GM12865 (cell line): ENCODE results near the gene REC8.
A peak's percentile ranks its signal among the peaks of the same experiment; 100 is the strongest.

ENCODE experiments used
- DNase-seq: peaks from one replicate; pipeline ENCODE4 v3.0.0; 2010; ENCODE audit warnings: low read depth
- H3K4me3 ChIP-seq: 2 replicates; pipeline ENCODE4 v1.5.1; 2011; ENCODE audit warnings: mild to moderate bottlenecking, low read depth, low read length, control low read depth
- TF ChIP-seq, protein P1 (sequence below): IDR thresholded peaks from 2 replicates; pipeline ENCODE4 v1.5.1; 2011; ENCODE audit warnings: low read length, control low read depth, low read depth, inconsistent platforms; ENCODE audit not compliant: insufficient read depth; ENCODE audit errors: missing control alignments

Gene REC8

DNA sequence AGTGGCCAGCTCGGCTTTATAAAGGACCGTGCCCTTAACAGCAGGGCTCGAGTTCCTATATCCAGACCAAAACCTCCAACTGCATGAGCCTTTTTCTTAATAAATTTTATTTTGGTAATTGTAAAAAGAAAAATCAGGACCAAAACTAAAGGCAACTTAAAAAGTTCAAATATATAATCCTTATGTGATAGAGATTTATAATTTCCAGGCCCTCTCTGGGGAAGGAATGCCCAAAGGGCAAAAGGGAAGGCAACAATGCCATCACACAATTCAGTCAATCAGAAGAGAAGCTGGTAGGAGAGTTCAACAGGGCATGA is 17.1 kb downstream of the REC8 start:
- no peak for DNase-seq
- TF ChIP-seq, protein P1, sequence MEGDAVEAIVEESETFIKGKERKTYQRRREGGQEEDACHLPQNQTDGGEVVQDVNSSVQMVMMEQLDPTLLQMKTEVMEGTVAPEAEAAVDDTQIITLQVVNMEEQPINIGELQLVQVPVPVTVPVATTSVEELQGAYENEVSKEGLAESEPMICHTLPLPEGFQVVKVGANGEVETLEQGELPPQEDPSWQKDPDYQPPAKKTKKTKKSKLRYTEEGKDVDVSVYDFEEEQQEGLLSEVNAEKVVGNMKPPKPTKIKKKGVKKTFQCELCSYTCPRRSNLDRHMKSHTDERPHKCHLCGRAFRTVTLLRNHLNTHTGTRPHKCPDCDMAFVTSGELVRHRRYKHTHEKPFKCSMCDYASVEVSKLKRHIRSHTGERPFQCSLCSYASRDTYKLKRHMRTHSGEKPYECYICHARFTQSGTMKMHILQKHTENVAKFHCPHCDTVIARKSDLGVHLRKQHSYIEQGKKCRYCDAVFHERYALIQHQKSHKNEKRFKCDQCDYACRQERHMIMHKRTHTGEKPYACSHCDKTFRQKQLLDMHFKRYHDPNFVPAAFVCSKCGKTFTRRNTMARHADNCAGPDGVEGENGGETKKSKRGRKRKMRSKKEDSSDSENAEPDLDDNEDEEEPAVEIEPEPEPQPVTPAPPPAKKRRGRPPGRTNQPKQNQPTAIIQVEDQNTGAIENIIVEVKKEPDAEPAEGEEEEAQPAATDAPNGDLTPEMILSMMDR, result no peak
- H3K4me3 ChIP-seq, result peak overlapping the region; percentile 64

DNA sequence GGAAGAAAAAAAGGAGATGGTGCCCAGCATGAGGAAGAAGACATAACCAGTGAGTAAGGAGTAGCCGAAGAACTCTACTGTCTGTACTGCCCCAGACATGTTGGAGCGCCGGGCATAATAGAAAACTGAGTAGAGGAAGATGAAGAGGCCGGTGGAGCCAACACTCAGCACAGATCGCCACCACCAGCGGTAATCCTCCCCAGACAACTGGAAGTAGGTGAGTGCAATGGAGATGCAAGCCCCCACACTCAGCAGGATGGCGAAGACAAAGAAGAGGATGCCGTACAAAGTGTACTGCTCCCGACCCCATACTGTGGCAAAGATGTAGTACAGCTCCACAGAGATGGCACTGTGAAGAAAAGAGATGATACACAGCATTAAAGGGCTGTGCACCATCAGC is 17.6 kb downstream of the REC8 start:
- DNase-seq, result no peak
- no peak overlapping the region for H3K4me3 ChIP-seq
- TF ChIP-seq, protein P1, result no peak

DNA sequence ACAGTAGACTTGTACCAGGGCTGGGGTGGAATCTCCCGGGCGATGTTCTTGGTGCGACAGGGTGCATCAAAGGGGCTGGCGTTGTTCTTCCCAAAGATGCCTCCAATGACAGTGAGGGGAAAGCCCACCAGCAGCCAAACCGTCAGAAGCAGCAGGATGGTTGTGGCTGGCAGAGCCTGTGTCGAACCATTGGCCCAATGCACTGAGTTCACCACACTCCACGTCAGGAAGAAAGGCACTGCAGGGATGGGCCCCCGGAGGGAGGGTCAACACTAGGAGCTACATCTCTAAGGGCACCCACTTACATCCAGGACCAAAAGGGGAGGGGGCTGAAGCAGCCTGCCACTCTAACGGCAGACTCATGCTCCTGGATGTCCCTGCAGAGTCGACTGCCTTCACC is 18.5 kb downstream of the REC8 start:
- no peak overlapping the region for H3K4me3 ChIP-seq
- DNase-seq, result no peak
- TF ChIP-seq, protein P1, result no peak

DNA sequence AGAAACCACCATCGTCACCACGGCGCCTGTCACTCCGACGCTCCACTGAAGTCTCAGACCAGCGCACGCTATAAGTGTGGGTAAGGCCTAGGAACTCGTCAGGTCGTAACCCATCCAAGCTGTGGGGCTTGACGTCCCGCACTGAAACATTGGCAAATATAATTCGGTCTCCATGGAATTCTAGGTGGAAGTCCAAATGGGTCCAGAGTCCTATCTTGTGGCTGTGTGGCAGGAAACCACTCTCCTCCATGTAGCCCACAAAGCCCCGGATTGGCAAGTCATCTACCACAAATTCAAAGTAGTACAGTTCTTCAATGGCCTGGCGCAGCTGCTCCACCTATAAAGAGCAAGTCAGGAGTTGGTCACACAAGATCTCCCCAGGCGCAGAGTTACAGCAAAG is 21.1 kb downstream of the REC8 start:
- no peak for DNase-seq
- TF ChIP-seq, protein P1, result no peak

DNA sequence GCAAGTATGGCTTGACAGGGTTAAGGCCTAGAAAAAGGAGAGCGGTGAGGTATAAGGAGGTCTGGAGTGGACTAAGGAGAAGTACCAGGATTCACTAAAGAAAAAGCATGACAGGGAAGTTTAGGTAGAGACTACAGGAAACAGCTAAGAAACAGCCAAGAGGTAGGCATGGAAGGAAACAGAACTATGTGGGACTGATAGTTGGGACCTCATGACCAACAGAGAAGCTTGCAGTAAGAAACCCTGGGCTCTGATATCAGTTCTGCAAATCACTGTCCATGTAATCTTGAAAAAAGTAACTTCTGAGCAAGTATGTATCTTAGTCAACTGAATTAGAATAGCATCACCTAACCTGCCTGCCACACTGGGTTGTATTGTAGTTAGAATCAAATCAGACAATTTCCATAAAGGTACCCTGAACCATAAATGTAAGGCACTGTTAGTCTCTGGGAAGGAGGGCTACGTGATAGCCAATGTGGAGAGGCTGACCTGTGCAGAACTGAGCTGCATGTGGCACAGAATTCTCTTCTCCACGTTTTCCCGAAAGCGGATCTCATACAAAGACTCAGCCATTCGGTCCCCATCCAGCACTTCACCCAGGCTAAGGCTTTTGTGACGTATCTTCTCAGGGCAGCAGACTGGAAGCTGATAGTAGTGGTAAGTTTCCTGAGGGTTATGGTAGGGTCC is 22.4 kb downstream of the REC8 start:
- DNase-seq, result no peak
- peak overlapping the region; percentile 77 for H3K4me3 ChIP-seq
- TF ChIP-seq, protein P1, result no peak

More for the DNA sequence above, 21.1 kb downstream of the REC8 start:
- H3K4me3 ChIP-seq, result no peak overlapping the region

DNA sequence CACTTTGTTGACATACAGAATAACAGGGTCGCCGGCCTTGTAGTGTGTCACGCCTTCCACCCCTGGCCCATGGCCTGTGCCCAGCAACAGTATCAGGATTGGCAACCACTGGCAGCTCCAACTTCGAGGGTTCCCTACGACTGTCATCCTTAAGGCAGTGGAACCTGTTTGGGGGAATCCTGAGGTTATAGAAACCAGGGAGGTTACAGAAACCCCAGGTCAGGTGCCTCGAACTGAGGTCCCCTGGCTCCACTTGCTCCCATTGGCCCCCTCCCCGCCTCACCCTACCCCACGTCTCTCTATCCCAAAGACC is 22.9 kb downstream of the REC8 start:
- peak overlapping the region; percentile 77 for H3K4me3 ChIP-seq
- TF ChIP-seq, protein P1, result no peak
- DNase-seq, result no peak
